K562 (cell line): ENCODE measurements around the gene THG1L. TPM values are rescaled to one million over a fixed set of nuclear protein-coding genes. Genes with fewer than 3 reads are reported as not detected.

ENCODE experiments used
- ATAC-seq: fragments of 200-7000 bp; cut with Tn5 transposase; 3 replicates; pipeline ENCODE4 v1.9.1; 2020; ENCODE audit warnings: moderate library complexity
- BruUV-seq: library from RNA; stranded (reverse); fragments of 400-500 nt; replicated peaks from 2 replicates; lab custom pipeline; 2021; lab: Mats Ljungman, UMichigan
- CTCF ChIA-PET: fragments of 300-600 bp; formaldehyde crosslinking; extraction: SDS; loops from one replicate; lab custom pipeline; 2021; ENCODE audit warnings: low intra/inter-chr PET ratio; lab: Yijun Ruan, JAX
- POLR2A ChIA-PET: fragments of 300-600, 350-650 bp; sonication (Branson Sonifier 250); formaldehyde crosslinking; extraction: SDS; loops from one replicate; lab custom pipeline; 2021; ENCODE audit warnings: antibody characterized with exemption, inconsistent platforms; lab: Yijun Ruan, JAX
- DNase-seq, 4 experiments: peaks; one replicate each; pipeline versions ENCODE4 v3.0.0 to v3.0.0-alpha.2; 2011 to 2018; ENCODE audit warnings: low spot score in 3 of 4, mixed read lengths in 3 of 4; ENCODE audit errors: extremely low read depth in 1 of 4
- FAIRE-seq: peaks from 2 replicates; lab custom pipeline; 2011; peaks lifted over from hg19 to GRCh38; lab: Jason Lieb, UNC
- H2AFZ ChIP-seq: 2 replicates; pipeline ENCODE4 v1.6.0; 2011; ENCODE audit warnings: low read depth, low read length, control low read depth, inconsistent platforms
- H3K27ac ChIP-seq: fragments of 200-600 bp; 3 replicates; pipeline ENCODE4 v1.8.0; 2011; ENCODE audit warnings: low read depth, mild to moderate bottlenecking, control low read depth, inconsistent platforms, low read length, moderate library complexity, mixed read lengths; ENCODE audit errors: extremely low read depth
- H3K27me3 ChIP-seq, 2 experiments: fragments of 300-600 bp in 1 of 2; 2 replicates in 1 of 2; 3 replicates in 1 of 2; pipeline versions ENCODE4 v1.6.0 to v1.8.0; 2011; ENCODE audit warnings: inconsistent platforms in 2 of 2, low read length in 2 of 2, mild to moderate bottlenecking in 1 of 2, mixed read lengths in 1 of 2, moderate library complexity in 1 of 2; ENCODE audit not compliant: control insufficient read depth in 2 of 2, insufficient read depth in 2 of 2
- H3K36me3 ChIP-seq: fragments of 300-600 bp; 3 replicates; pipeline ENCODE4 v1.8.0; 2011; ENCODE audit warnings: mild to moderate bottlenecking, low read length, inconsistent platforms; ENCODE audit not compliant: control insufficient read depth, insufficient read depth
- H3K4me1 ChIP-seq, 2 experiments: fragments of 200-600 bp in 1 of 2; replicated peaks in 1 of 2; 2 replicates in 1 of 2; 3 replicates in 1 of 2; pipeline versions ENCODE4 v1.5.1 to v1.8.0; 2011; ENCODE audit warnings: inconsistent platforms in 2 of 2, low read length in 2 of 2, mild to moderate bottlenecking in 1 of 2, mixed read lengths in 1 of 2, moderate library complexity in 1 of 2; ENCODE audit not compliant: control insufficient read depth in 2 of 2, insufficient read depth in 2 of 2
- H3K4me2 ChIP-seq: 2 replicates; pipeline ENCODE4 v1.6.1; 2011; ENCODE audit warnings: low read length, control low read depth, inconsistent platforms, mixed read lengths; ENCODE audit not compliant: insufficient read depth
- H3K4me3 ChIP-seq: fragments of 200-600 bp; sonication (generic), shearing (Covaris generic); 2 replicates; pipeline ENCODE4 v1.5.1; 2016; ENCODE audit warnings: control low read depth, inconsistent platforms
- H3K79me2 ChIP-seq: fragments of 200-600 bp; 3 replicates; pipeline ENCODE4 v1.8.0; 2011; ENCODE audit warnings: low read length, inconsistent platforms; ENCODE audit not compliant: control insufficient read depth, insufficient read depth
- H3K9ac ChIP-seq, 2 experiments: 2 replicates each; pipeline versions ENCODE4 v1.6.0 to v1.6.1; 2011; ENCODE audit warnings: low read depth in 2 of 2, low read length in 2 of 2, control low read depth in 1 of 2, inconsistent platforms in 1 of 2, mild to moderate bottlenecking in 1 of 2, mixed read lengths in 1 of 2; ENCODE audit not compliant: insufficient read depth in 1 of 2
- H3K9me1 ChIP-seq: one replicate; pipeline ENCODE4 v1.6.0; 2011; ENCODE audit warnings: inconsistent platforms, mild to moderate bottlenecking, low read length, moderate library complexity; ENCODE audit not compliant: control insufficient read depth, insufficient read depth
- H3K9me3 ChIP-seq: replicated peaks from 2 replicates; pipeline ENCODE4 v1.5.1; 2011; ENCODE audit warnings: low read depth, low read length, inconsistent platforms; ENCODE audit not compliant: control insufficient read depth, insufficient read depth
- H4K20me1 ChIP-seq: replicated peaks from 2 replicates; pipeline ENCODE4 v1.6.1; 2011; ENCODE audit warnings: low read length, inconsistent platforms, mixed read lengths; ENCODE audit not compliant: control insufficient read depth, insufficient read depth
- FOXK1 ChIP-seq: sonication (generic); formaldehyde crosslinking; IDR thresholded peaks from 2 replicates; pipeline ENCODE4 v1.8.0; 2022; ENCODE audit warnings: missing genetic modification reagents, mild to moderate bottlenecking, borderline replicate concordance
- FOXP4 ChIP-seq: sonication (generic); formaldehyde crosslinking; IDR thresholded peaks from 2 replicates; pipeline ENCODE4 v1.8.0; 2022; ENCODE audit warnings: mild to moderate bottlenecking, missing genetic modification reagents, borderline replicate concordance
- GATAD2B ChIP-seq: fragments of 450-650 bp; IDR thresholded peaks from 2 replicates; pipeline ENCODE4 v1.6.1; 2017; ENCODE audit warnings: mild to moderate bottlenecking, borderline replicate concordance
- ZBED1 ChIP-seq: IDR thresholded peaks from 2 replicates; pipeline ENCODE4 v1.6.1; 2014
- ZNF449 ChIP-seq: fragments of 250-450 bp; sonication (Bioruptor Pico); IDR thresholded peaks from 2 replicates; pipeline ENCODE4 v1.8.0; 2022; ENCODE audit warnings: moderate library complexity, mild to moderate bottlenecking, inconsistent platforms
- WGBS: fragments of 100-300 bp; shearing (Covaris generic); methylation state at CpG from one replicate; pipeline ENCODE4 v1.1.6; 2016; ENCODE audit warnings: low coverage, mixed read lengths; ENCODE audit not compliant: insufficient coverage; ENCODE audit errors: missing lambda C conversion rate; 5-methylcytosine and 5-hydroxymethylcytosine counted together
- in situ Hi-C: fragments of 300-500 bp; cut with MboI; formaldehyde crosslinking; loops from 4 replicates; pipeline ENCODE4 v1.15.0; 2018; ENCODE audit warnings: inconsistent platforms, mixed read lengths
- intact Hi-C: fragments of 100-400 bp; cut with micrococcal nuclease; formaldehyde crosslinking; loops from 2 replicates; pipeline ENCODE4 v1.14.2; 2022
- polyA plus RNA-seq, 8 experiments: library from polyadenylated mRNA; depleted of rRNA in 4 of 8; stranded (reverse) in 5 of 8; unstranded in 3 of 8; fragments of >200 nt; fragmentation: Nextera tagmentation in 2 of 8; fragmentation: Illumina TruSeq in 1 of 8; extraction: Ambion mirVana in 2 of 8; extraction: Trizol in 1 of 8; gene quantifications; 2 replicates each; pipeline versions ENCODE4 v1.2.1 to v1.2.3, GENCODE V29; 2011 to 2014; ENCODE audit warnings: inconsistent platforms in 1 of 8, missing spikeins in 1 of 8
- total RNA-seq, 7 experiments: library from RNA; depleted of rRNA in 6 of 7; stranded (reverse); fragments of >200 nt in 6 of 7; fragmentation: Illumina TruSeq in 2 of 7; extraction: Trizol in 2 of 7; gene quantifications; 2 replicates each; pipeline versions ENCODE4 v1.2.1 to v1.2.3, GENCODE V29; 2011 to 2021; ENCODE audit warnings: low replicate concordance in 1 of 7

The THG1L gene
- total and polyA plus RNA-seq, 9 of the 15 experiments (the other 6 are each of a cell fraction or from before 2014, with no cell fraction given), result 21.8 to 40.7 (median 28.0) TPM

- TF ChIP-seq ZBED1 (no peak), GATAD2B (no peak), FOXK1 (CRISPR knock-in tag) (no peak), ZNF449 (CRISPR knock-in tag) (no peak), FOXP4 (CRISPR knock-in tag) (no peak)
- in situ Hi-C loops (no loop called here), intact Hi-C loops (loop anchor here (10.0 kb wide), 1 partner anchor 147 kb away; no protein-coding TSS in a partner anchor)
- no TSS peak for BruUV-seq
- 4% methylated on average over 3 of the region's 3 CpGs for WGBS
- H2AFZ ChIP-seq, result no peak overlapping the region
- FAIRE-seq (no peak), DNase-seq (no peak), ATAC-seq (no peak)
- H3K27ac ChIP-seq, result no peak overlapping the region
- H3K79me2 ChIP-seq, result no peaks in the 10 kb centered on the region
- no peaks in the 10 kb centered on the region for H3K9me1 ChIP-seq
- no peak overlapping the region for H3K4me2 ChIP-seq
- H3K4me1 ChIP-seq, result no peaks in the 10 kb centered on the region
- H3K27me3 ChIP-seq, result peaks cover 28 to 50% of the 10 kb centered on the region in 2 experiments; a peak in 4 of 5 replicates
- no peak overlapping the region for H3K9ac ChIP-seq
- no peaks in the 10 kb centered on the region for H4K20me1 ChIP-seq
- H3K9me3 ChIP-seq, result no peaks in the 10 kb centered on the region
- ChIA-PET POLR2A (no interaction called here), CTCF (no interaction called here)
- H3K4me3 ChIP-seq, result no peak overlapping the region
- no peaks in the 10 kb centered on the region for H3K36me3 ChIP-seq
Observed at GRCh38 chr5:157767689-157768088, 36.5 kb downstream of the THG1L start.
